Measurements from ENCODE around the gene SF3A1. TPM values are rescaled to one million over a fixed set of nuclear protein-coding genes. Genes with fewer than 3 reads are reported as not detected.

The SF3A1 gene
- total and polyA plus RNA-seq, 2 of the 8 experiments (the other 6 are each of a cell fraction or from before 2014, with no cell fraction given): 27.8 to 285 TPM

- Histone ChIP-seq H2BK120ac (replicated peaks; ENCODE audit: low read depth, low read length) (no peak overlapping the region), H2BK12ac (ENCODE audit: low read depth, low read length) (no peak overlapping the region), H3K79me2 (ENCODE audit: control insufficient read depth in 1 of 2, insufficient read depth in 2 of 2, low read length in 2 of 2) (no peaks in the 10 kb centered on the region), H3K27ac (ENCODE audit: low read depth, low read length) (no peak overlapping the region), H3K9me3 (ENCODE audit: insufficient read depth in 2 of 2, low read depth in 1 of 2, low read length in 1 of 2) (no peaks in the 10 kb centered on the region), H3K56ac (replicated peaks; ENCODE audit: insufficient read length, low read depth, low read length) (no peak overlapping the region), H3K4me1 (replicated peaks in 1 of 4; ENCODE audit: control insufficient read depth in 3 of 4, insufficient read depth in 4 of 4, low read length in 3 of 4) (peaks cover 0 to 19% (median 14%) of the 10 kb centered on the region in 4 experiments; a peak in 6 of 7 replicates), H3K79me1 (ENCODE audit: low read depth, low read length) (no peaks in the 10 kb centered on the region), H3K14ac (ENCODE audit: insufficient read length) (no peak overlapping the region), H3K9ac (replicated peaks in 1 of 4; ENCODE audit: extremely low read depth in 1 of 4, low read depth in 3 of 4, low read length in 3 of 4) (no peak overlapping the region), H2BK15ac (ENCODE audit: low read length) (no peak overlapping the region), H2AK5ac (ENCODE audit: low read depth, low read length) (no peak overlapping the region; the same call in 1 of the 2 replicates), H2BK20ac (ENCODE audit: low read length) (no peak overlapping the region), H3K23ac (ENCODE audit: insufficient read length) (no peak overlapping the region), H3K27me3 (replicated peaks in 1 of 4; ENCODE audit: control insufficient read depth in 3 of 4, extremely low read depth in 1 of 4, insufficient read depth in 3 of 4, low read length in 3 of 4) (no peaks in the 10 kb centered on the region), H4K91ac (replicated peaks; ENCODE audit: insufficient read length, low read length) (no peak overlapping the region), H2AFZ (ENCODE audit: low read length) (no peak overlapping the region), H3K4me2 (ENCODE audit: insufficient read depth in 1 of 2, low read depth in 2 of 2, low read length in 2 of 2) (peak overlapping the region; percentile 82 to 95), H4K20me1 (replicated peaks in 1 of 2; ENCODE audit: control insufficient read depth in 1 of 2, insufficient read depth in 2 of 2, low read length in 2 of 2) (peaks cover 0 to 4% of the 10 kb centered on the region in 2 experiments), H3K36me3 (ENCODE audit: control insufficient read depth in 2 of 4, insufficient read depth in 4 of 4, low read length in 3 of 4) (no peaks in the 10 kb centered on the region), H2BK5ac (ENCODE audit: low read depth, low read length) (no peak overlapping the region), H3K4ac (replicated peaks; ENCODE audit: insufficient read length, low read depth, low read length) (no peak overlapping the region), H4K8ac (ENCODE audit: extremely low read depth, insufficient read depth, low read length) (no peak overlapping the region), H3K23me2 (ENCODE audit: low read depth, low read length) (peaks cover 12% of the 10 kb centered on the region; the same call in 1 of the 2 replicates), H4K5ac (ENCODE audit: insufficient read length, low read depth, low read length) (no peak overlapping the region), H3K18ac (ENCODE audit: extremely low read depth, low read length) (no peak overlapping the region), H3K4me3 (ENCODE audit: extremely low read depth in 1 of 4, insufficient read depth in 2 of 4, low read depth in 3 of 4, low read length in 4 of 4) (peak overlapping the region; percentile 58 to 74 (median 70))
- no peak for FAIRE-seq
- 28% methylated on average over 25 of the region's 27 CpGs; no CpG with 5 or more reads in 1 of the 2 experiments for WGBS, 2 experiments (ENCODE audit: extremely low coverage in 1 of 2, insufficient coverage in 1 of 2, insufficient read length in 1 of 2, insufficient replicate concordance in 2 of 2, low coverage in 1 of 2, low lambda C conversion rate in 2 of 2, missing lambda C conversion rate in 1 of 2)
- CTCF ChIA-PET (ENCODE audit: partially characterized antibody): interaction anchor here (0.6 to 9.1 kb wide), 39 partner anchors 9 to 696 kb away, joined by 3 to 203 read pairs (median 5); partner anchors contain the start of genes CCDC157, RNF215, SF3A1 and TBC1D10A
- DNase-seq (ENCODE audit: low read depth in 1 of 2, low spot score in 2 of 2): peak in 1 of 2 experiments; percentile 59
- TF ChIP-seq SUZ12 (IDR thresholded peaks at IDR 0.05; ENCODE audit: low read length): no peak
- TF ChIP-seq KDM1A (IDR thresholded peaks at IDR 0.05; ENCODE audit: borderline replicate concordance, low read length): peak; percentile 89
- POLR2A ChIA-PET (ENCODE audit: partially characterized antibody): interaction anchor here (0.7 to 3.8 kb wide), 12 partner anchors 9 to 180 kb away, joined by 3 to 17 read pairs (median 4); partner anchors contain the start of genes CCDC157, MTFP1, SF3A1 and TBC1D10A
These were observed 68.1 kb downstream of the SF3A1 start for GRCh38 chr22:30288419-30289140.
